ENCODE measurements around the gene HTR7. TPM values are rescaled to one million over a fixed set of nuclear protein-coding genes. Genes with fewer than 3 reads are reported as not detected.

The HTR7 gene
- polyA plus RNA-seq, 1 donor (not counting 4 experiments of a cell fraction or from before 2014, with no cell fraction given): 12.2 TPM

DNA sequence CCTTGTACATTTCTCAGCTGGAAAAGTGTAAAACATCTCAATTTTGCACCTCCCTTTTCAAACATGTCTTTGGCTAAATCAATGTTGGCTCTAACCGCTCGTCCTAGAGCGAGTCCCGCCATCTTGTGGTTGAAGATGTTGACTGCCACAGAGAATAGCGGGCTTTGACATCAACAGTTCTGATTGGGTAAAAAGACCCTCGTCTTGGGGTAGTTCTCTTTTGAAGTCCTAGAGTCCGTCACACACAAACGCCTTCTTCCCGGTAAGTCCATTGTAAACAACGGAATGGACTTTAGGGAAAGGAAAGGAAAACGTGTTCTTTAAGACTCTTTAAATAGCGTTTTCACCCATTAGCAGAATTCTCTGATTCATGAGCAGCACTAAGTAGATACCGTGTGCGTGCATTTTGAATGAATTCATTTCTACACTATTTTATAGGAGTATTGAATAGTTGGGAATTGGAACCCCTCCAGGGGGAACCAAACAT is 13.5 kb upstream of the HTR7 start:
- Histone ChIP-seq H3K36me3 (ENCODE audit: control insufficient read depth in 2 of 2, extremely low read depth in 1 of 2, insufficient read depth in 2 of 2, low read length in 2 of 2) (no peaks in the 10 kb centered on the region), H3K27me3 (ENCODE audit: control insufficient read depth, extremely low read depth, insufficient read depth, low read length) (no peaks in the 10 kb centered on the region), H4K20me1 (ENCODE audit: control insufficient read depth, extremely low read depth, insufficient read depth, low read length) (no peaks in the 10 kb centered on the region), H3K9me3 (ENCODE audit: control insufficient read depth, low read depth, low read length) (no peaks in the 10 kb centered on the region), H3K27ac (ENCODE audit: control insufficient read depth, insufficient read depth, low read length) (peak overlapping the region; percentile 84), H3K4me2 (ENCODE audit: control insufficient read depth, extremely low read depth, insufficient read depth, low read depth, low read length) (peak overlapping the region; percentile 54), H3K79me2 (ENCODE audit: control insufficient read depth, insufficient read depth, low read length) (peaks cover 29% of the 10 kb centered on the region), H3K4me3 (ENCODE audit: control insufficient read depth in 2 of 3, extremely low read depth in 1 of 3, insufficient read depth in 2 of 3, low read depth in 1 of 3, low read length in 3 of 3) (peak overlapping the region; percentile 70 to 93 (median 86)), H3K9ac (ENCODE audit: control insufficient read depth, extremely low read depth, insufficient read depth, low read length) (peak overlapping the region; percentile 87), H3K9me1 (ENCODE audit: control insufficient read depth, extremely low read depth, insufficient read depth, low read length) (no peaks in the 10 kb centered on the region), H3K4me1 (ENCODE audit: control insufficient read depth, extremely low read depth, insufficient read depth, low read length) (peaks cover 11% of the 10 kb centered on the region), H2AFZ (ENCODE audit: control insufficient read depth, low read length) (peak overlapping the region; percentile 44)
- TF ChIP-seq, protein P1, sequence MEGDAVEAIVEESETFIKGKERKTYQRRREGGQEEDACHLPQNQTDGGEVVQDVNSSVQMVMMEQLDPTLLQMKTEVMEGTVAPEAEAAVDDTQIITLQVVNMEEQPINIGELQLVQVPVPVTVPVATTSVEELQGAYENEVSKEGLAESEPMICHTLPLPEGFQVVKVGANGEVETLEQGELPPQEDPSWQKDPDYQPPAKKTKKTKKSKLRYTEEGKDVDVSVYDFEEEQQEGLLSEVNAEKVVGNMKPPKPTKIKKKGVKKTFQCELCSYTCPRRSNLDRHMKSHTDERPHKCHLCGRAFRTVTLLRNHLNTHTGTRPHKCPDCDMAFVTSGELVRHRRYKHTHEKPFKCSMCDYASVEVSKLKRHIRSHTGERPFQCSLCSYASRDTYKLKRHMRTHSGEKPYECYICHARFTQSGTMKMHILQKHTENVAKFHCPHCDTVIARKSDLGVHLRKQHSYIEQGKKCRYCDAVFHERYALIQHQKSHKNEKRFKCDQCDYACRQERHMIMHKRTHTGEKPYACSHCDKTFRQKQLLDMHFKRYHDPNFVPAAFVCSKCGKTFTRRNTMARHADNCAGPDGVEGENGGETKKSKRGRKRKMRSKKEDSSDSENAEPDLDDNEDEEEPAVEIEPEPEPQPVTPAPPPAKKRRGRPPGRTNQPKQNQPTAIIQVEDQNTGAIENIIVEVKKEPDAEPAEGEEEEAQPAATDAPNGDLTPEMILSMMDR (optimal IDR thresholded peaks at IDR 0.05 in 1 of 3, IDR thresholded peaks at IDR 0.05 in 1 of 3, conservative IDR thresholded peaks at IDR 0.05 in 1 of 3; ENCODE audit: extremely low read depth in 1 of 3, insufficient read depth in 2 of 3, low read length in 3 of 3): peak; percentile 54 to 66 (median 54)
- TF ChIP-seq EZH2 (IDR thresholded peaks at IDR 0.05; ENCODE audit: low read length): no peak
- peak; percentile 95 for FAIRE-seq
- dilution Hi-C loops (cut with MboI; ENCODE audit: extremely low pct_ligation_motif_present, low sequenced_read_pairs): no loop called here
- no peak for DNase-seq (ENCODE audit: low read depth, low spot score)

DNA sequence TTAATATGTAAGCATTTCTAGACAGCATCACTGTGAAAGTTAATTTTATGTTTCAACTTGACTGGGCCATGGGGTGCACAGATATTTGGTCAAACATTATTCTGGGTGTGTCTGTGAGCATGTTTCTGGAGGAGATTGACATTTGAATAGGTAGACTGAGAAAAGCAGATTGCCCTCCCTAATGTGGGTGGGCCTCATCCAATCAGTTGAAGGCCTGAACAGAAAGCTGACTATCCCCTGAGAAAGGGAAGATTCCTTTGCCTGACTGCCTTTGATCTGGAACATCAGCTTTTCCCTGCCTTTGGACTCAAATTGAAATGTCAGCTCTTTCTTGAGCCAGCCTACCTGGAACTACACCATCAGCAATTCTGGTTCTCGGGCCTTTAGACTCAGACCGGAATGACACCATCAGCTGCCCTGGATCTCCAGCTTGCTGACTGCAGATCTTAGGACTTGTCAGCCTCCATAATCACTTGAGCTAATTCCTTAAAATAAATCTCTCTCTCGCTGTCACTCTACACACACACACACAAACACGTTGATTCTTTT is 8.3 kb upstream of the HTR7 start:
- no peak overlapping the region for H3K4me3 ChIP-seq (ENCODE audit: control insufficient read depth in 2 of 3, extremely low read depth in 1 of 3, insufficient read depth in 2 of 3, low read depth in 1 of 3, low read length in 3 of 3)
- FAIRE-seq (no peak), DNase-seq (ENCODE audit: low read depth, low spot score) (no peak)
- no peaks in the 10 kb centered on the region for H3K9me3 ChIP-seq (ENCODE audit: control insufficient read depth, low read depth, low read length)
- no peak overlapping the region for H3K27ac ChIP-seq (ENCODE audit: control insufficient read depth, insufficient read depth, low read length)
- H3K9ac ChIP-seq (ENCODE audit: control insufficient read depth, extremely low read depth, insufficient read depth, low read length): no peak overlapping the region
- no peak overlapping the region for H2AFZ ChIP-seq (ENCODE audit: control insufficient read depth, low read length)
- no peaks in the 10 kb centered on the region for H3K9me1 ChIP-seq (ENCODE audit: control insufficient read depth, extremely low read depth, insufficient read depth, low read length)
- no peaks in the 10 kb centered on the region for H3K36me3 ChIP-seq (ENCODE audit: control insufficient read depth in 2 of 2, extremely low read depth in 1 of 2, insufficient read depth in 2 of 2, low read length in 2 of 2)
- no peaks in the 10 kb centered on the region for H3K4me1 ChIP-seq (ENCODE audit: control insufficient read depth, extremely low read depth, insufficient read depth, low read length)
- no peaks in the 10 kb centered on the region for H3K27me3 ChIP-seq (ENCODE audit: control insufficient read depth, extremely low read depth, insufficient read depth, low read length)
- dilution Hi-C loops (cut with MboI; ENCODE audit: extremely low pct_ligation_motif_present, low sequenced_read_pairs): no loop called here
- no peaks in the 10 kb centered on the region for H4K20me1 ChIP-seq (ENCODE audit: control insufficient read depth, extremely low read depth, insufficient read depth, low read length)
- no peak overlapping the region for H3K4me2 ChIP-seq (ENCODE audit: control insufficient read depth, extremely low read depth, insufficient read depth, low read depth, low read length)
- no peaks in the 10 kb centered on the region for H3K79me2 ChIP-seq (ENCODE audit: control insufficient read depth, insufficient read depth, low read length)
- no peak for TF ChIP-seq EZH2 (IDR thresholded peaks at IDR 0.05; ENCODE audit: low read length)
- TF ChIP-seq, protein P1 (optimal IDR thresholded peaks at IDR 0.05 in 1 of 3, IDR thresholded peaks at IDR 0.05 in 1 of 3, conservative IDR thresholded peaks at IDR 0.05 in 1 of 3; ENCODE audit: extremely low read depth in 1 of 3, insufficient read depth in 2 of 3, low read length in 3 of 3): no peak
